Mucosa of descending colon (tissue), 3 donors: ENCODE data around the gene PIGX. TPM values are rescaled to one million over a fixed set of nuclear protein-coding genes. Genes with fewer than 3 reads are reported as not detected.

ENCODE experiments used
- ATAC-seq: fragments of 200-7000 bp; cut with Tn5 transposase; one replicate; pipeline ENCODE4 v1.9.1; 2020; ENCODE audit warnings: mild to moderate bottlenecking, moderate library complexity
- DNase-seq, 3 donors: peaks; one replicate each; pipeline ENCODE4 v3.0.0-alpha.2; 2020
- H3K36me3 ChIP-seq: fragments of 200-600 bp; one replicate; pipeline ENCODE4 v1.8.0; 2021; ENCODE audit warnings: low read depth, mild to moderate bottlenecking
- H3K4me1 ChIP-seq: fragments of 200-600 bp; one replicate; pipeline ENCODE4 v1.8.0; 2021; ENCODE audit warnings: low read depth, mild to moderate bottlenecking
- H3K4me3 ChIP-seq: fragments of 200-600 bp; one replicate; pipeline ENCODE4 v1.8.0; 2021; ENCODE audit warnings: mild to moderate bottlenecking
- H3K9me3 ChIP-seq: fragments of 200-600 bp; one replicate; pipeline ENCODE4 v1.8.0; 2021; ENCODE audit warnings: mild to moderate bottlenecking
- intact Hi-C, 2 donors: fragments of 100-400 bp; cut with DNase I in 1 of 2; cut with micrococcal nuclease in 1 of 2; formaldehyde crosslinking; loops; one replicate each; pipeline versions ENCODE4 v1.11.0 to v1.11.1; 2022; cut with DNase I, micrococcal nuclease
- total RNA-seq, 3 donors: library from RNA; stranded (reverse); fragmentation: NEBNext Ultra II Directional in 2 of 3; extraction: Animal tissue kit (Norgen Biotek cat#: 25700) in 2 of 3; gene quantifications; one replicate each; pipeline versions ENCODE4 v1.2.1 to v1.2.4, GENCODE V29; 2021 to 2023
- TF ChIP-seq, protein P1 (sequence below): fragments of 200-600 bp; IDR thresholded peaks from one replicate; pipeline ENCODE4 v1.8.0; 2022; ENCODE audit warnings: antibody characterized with exemption, mild to moderate bottlenecking
- donor health status: DM: no; HTN: no; CAD: no; lungs with moderate emphysema.
- donor health status: DM: no; HTN: no; CAD: no.
- donor health status: DM: no; HTN: yes; CAD: no.

The PIGX gene
- total RNA-seq, 3 donors from 2014 or later: 22.5 to 30.5 (median 29.0) TPM

DNA sequence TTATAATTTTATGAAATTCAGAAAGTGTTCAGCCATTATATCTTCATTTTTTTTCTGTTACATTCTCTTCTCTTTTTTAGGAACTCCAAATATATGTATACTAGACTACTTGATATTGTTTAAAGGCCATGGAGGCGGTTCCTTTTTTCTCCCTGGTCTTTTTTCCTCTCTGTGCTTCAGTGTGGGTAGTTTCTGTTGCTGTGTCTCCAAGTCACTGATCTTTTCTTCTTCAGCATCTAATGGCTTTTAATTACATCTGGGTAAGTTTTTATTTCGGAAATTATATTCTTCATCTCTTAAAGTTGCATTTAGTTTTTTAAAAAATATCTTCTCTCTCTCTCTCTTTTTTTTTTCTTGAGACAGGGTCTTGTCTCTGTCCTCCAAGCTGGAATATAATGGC, 8.9 kb downstream of the PIGX start:
- no peak for DNase-seq
- no peak for ATAC-seq

DNA sequence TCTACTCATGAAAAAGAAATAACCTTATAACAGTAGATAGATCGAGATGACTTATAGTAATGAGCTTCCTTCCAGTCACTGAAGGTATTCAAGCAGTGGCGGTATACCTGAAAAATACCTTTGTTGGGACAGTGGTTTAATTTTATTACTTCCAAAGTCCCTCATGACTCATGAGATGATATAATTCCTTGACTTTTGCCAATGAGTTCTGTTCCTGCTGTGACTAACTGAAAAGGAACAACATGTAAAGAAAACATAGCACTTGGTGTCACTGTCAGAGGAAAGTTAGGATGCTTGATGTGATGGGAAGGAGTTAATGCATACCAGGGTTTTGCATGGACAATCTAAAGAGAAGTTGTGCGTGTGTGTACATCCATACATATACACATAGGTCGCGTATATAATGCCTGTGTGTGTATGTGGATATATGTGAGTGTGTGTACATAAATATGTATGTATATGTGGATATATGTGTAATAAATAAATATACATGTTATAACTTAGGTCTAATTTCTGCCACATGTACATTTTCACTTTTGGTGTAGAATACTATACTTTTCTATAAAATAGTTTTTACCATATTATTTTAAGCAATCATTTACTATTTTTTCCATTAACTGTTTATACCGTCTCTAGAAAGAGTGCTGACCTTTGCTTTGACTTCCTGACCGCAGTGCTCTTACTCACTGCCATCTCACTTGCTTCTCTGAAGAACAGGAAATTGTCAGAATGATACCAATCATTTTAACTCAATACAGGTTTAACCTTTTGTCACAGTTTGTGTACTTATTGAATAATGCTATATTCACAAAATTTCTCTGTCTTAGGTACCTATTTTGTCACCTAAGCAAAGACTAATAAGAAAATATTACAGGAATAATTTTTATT, 14.9 kb downstream of the PIGX start:
- intact Hi-C loops: no loop called here
- no peak overlapping the region for H3K4me3 ChIP-seq
- no peaks in the 10 kb centered on the region for H3K9me3 ChIP-seq
- DNase-seq (no peak), ATAC-seq (peak; percentile 98)
- H3K4me1 ChIP-seq: peaks cover 11% of the 10 kb centered on the region
- TF ChIP-seq, protein P1, sequence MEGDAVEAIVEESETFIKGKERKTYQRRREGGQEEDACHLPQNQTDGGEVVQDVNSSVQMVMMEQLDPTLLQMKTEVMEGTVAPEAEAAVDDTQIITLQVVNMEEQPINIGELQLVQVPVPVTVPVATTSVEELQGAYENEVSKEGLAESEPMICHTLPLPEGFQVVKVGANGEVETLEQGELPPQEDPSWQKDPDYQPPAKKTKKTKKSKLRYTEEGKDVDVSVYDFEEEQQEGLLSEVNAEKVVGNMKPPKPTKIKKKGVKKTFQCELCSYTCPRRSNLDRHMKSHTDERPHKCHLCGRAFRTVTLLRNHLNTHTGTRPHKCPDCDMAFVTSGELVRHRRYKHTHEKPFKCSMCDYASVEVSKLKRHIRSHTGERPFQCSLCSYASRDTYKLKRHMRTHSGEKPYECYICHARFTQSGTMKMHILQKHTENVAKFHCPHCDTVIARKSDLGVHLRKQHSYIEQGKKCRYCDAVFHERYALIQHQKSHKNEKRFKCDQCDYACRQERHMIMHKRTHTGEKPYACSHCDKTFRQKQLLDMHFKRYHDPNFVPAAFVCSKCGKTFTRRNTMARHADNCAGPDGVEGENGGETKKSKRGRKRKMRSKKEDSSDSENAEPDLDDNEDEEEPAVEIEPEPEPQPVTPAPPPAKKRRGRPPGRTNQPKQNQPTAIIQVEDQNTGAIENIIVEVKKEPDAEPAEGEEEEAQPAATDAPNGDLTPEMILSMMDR: no peak
- H3K36me3 ChIP-seq: no peaks in the 10 kb centered on the region

More for the DNA sequence above, 8.9 kb downstream of the PIGX start:
- no peaks in the 10 kb centered on the region for H3K36me3 ChIP-seq
- peaks cover under 1% of the 10 kb centered on the region for H3K4me1 ChIP-seq
- TF ChIP-seq, protein P1: no peak
- H3K9me3 ChIP-seq: no peaks in the 10 kb centered on the region
- intact Hi-C loops: no loop called here
- no peak overlapping the region for H3K4me3 ChIP-seq

DNA sequence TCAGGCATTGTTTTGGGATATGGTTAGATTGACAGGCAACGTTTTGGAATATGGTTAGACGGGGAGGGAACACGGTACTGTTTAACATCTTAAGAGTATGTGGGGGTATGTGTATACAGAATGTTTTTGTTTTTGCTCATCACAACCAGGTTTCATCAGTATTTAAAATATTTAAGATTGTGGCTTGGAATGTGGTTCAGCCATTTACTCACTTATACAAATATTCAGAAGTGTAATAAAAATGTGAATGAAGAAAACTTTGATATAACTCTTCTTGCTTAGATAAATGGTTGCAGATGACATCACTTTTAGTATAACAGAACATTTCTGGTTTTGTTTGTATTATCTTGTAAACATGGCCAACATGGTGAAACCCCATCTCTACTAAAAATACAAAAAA, 23.6 kb downstream of the PIGX start:
- intact Hi-C loops: no loop called here
- H3K36me3 ChIP-seq: no peaks in the 10 kb centered on the region
- no peak for DNase-seq
- ATAC-seq: no peak
- TF ChIP-seq, protein P1: no peak
- H3K4me1 ChIP-seq: no peaks in the 10 kb centered on the region
- no peak overlapping the region for H3K4me3 ChIP-seq
- H3K9me3 ChIP-seq: no peaks in the 10 kb centered on the region

DNA sequence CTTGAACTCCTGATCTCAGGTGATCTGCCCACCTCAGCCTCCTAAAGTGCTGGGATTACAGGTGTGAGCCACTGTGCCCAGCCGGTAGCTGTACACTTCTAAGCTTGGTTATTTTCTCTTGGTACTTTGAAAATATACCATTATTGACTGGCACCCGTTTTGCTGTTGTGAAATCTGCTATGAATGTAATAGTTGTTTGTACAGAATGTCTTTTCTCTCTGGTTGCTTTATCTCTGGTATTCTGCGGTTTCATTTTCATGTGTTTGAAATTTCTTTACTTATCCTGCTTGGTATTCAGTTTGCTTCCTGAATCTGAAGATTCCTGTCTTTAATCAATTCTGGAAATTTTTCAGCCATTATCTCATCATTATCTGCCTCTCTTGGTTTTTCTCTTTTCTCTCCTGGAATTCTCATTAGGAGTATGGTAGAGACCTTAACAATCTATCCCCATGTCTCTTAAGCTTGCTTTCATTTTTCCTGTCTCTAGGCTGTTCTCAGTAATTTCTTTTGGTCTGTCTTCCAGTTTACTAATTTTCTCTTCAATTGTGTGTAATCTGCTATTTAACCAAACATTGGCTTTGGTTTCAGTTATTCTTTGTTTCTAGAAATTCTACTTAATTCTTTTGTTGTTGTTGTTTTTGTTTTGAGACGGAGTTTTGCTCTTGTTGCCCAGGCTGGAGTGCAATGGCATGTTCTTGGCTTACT, 24.6 kb downstream of the PIGX start:
- TF ChIP-seq, protein P1: no peak
- intact Hi-C loops: no loop called here
- Histone ChIP-seq H3K9me3 (no peaks in the 10 kb centered on the region), H3K36me3 (no peaks in the 10 kb centered on the region), H3K4me3 (no peak overlapping the region), H3K4me1 (peaks cover 7% of the 10 kb centered on the region)
- ATAC-seq: no peak
- DNase-seq: no peak

DNA sequence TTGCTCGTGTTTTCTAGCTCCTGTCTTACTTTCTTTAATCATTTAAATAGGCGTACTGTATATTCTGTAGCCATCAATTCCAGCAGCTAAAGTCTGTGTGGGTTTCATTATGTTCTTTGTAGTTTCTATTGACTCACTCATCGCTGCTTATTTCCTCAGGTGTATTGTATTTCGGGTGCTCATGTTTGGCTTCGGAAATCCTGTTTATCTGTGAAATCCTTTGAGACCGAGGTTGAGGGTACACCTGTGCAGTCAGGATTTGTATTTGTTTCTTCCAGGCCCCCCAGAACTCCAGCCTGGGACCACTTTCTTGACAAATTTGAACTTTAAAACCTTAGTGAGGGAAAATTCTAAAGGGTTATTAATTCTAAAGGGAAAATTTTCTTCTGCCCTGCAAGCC, 25.5 kb downstream of the PIGX start:
- no peak overlapping the region for H3K4me3 ChIP-seq
- TF ChIP-seq, protein P1: no peak
- no peaks in the 10 kb centered on the region for H3K36me3 ChIP-seq
- peaks cover 11% of the 10 kb centered on the region for H3K4me1 ChIP-seq
- intact Hi-C loops: no loop called here
- no peak for DNase-seq
- H3K9me3 ChIP-seq: no peaks in the 10 kb centered on the region
- no peak for ATAC-seq
